Nephron progenitor cell (in vitro differentiated cells): ENCODE results near the gene PTPRD.
A peak's percentile ranks its signal among the peaks of the same experiment; 100 is the strongest.
"Not testable (repeated sequence)": the region's sequence is repeated elsewhere in the genome, so short reads cannot be mapped to it uniquely, and the experiment has no call there.

Experiments used
- DNase-seq: peaks from one replicate; pipeline ENCODE4 v3.0.0; 2021
- H3K27ac Mint-ChIP-seq: 2 replicates; pipeline ENCODE4 v1.8.0; 2021; ENCODE audit warnings: mild to moderate bottlenecking, moderate library complexity, mixed read lengths
- H3K27me3 Mint-ChIP-seq: 2 replicates; pipeline ENCODE4 v1.8.0; 2021; ENCODE audit warnings: mild to moderate bottlenecking, low read depth, mixed read lengths; ENCODE audit not compliant: poor library complexity
- H3K36me3 Mint-ChIP-seq: 2 replicates; pipeline ENCODE4 v1.8.0; 2021; ENCODE audit warnings: low read depth, mixed read lengths
- H3K4me1 Mint-ChIP-seq: 2 replicates; pipeline ENCODE4 v1.8.0; 2021; ENCODE audit warnings: mixed read lengths
- H3K4me3 Mint-ChIP-seq: 2 replicates; pipeline ENCODE4 v1.8.0; 2021; ENCODE audit warnings: mild to moderate bottlenecking, moderate library complexity, mixed read lengths
- H3K9me3 Mint-ChIP-seq: 2 replicates; pipeline ENCODE4 v1.8.0; 2021; ENCODE audit warnings: mild to moderate bottlenecking, moderate library complexity, mixed read lengths
- CTCF ChIP-seq: fragments of 200-600 bp; sonication (generic); IDR thresholded peaks from 2 replicates; pipeline ENCODE4 v1.5.0; 2021; ENCODE audit warnings: antibody characterized with exemption

PTPRD gene

GRCh38 chr9:9016597-9016996, 1596.2 kb downstream of the PTPRD start:
- no peak for DNase-seq
- H3K4me3 Mint-ChIP-seq, result no peak overlapping the region
- no peaks in the 10 kb centered on the region for H3K27me3 Mint-ChIP-seq
- no peak overlapping the region for H3K27ac Mint-ChIP-seq
- no peaks in the 10 kb centered on the region for H3K9me3 Mint-ChIP-seq
- TF ChIP-seq CTCF, result no peak
- peaks cover 5% of the 10 kb centered on the region for H3K4me1 Mint-ChIP-seq
- no peaks in the 10 kb centered on the region for H3K36me3 Mint-ChIP-seq

DNA sequence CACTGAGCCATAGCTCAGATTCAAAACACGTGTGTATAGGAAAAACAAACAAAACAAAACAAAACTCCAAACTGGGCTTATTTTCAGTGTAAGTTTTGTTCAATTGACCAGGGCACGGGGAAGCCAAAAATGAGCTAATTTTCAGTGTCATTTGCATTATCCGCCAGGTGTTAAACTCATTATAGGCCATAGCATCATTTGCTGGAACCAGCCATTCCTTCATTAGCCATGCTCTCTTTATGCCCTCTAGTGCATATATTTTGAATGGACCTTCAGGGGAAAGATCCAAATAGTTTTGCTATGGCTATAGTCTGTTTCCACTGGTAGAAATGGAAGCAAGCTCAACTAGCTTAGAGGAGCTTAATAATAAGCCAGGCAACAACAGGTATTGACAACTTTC, 1608.0 kb downstream of the PTPRD start:
- no peaks in the 10 kb centered on the region for H3K36me3 Mint-ChIP-seq

DNA sequence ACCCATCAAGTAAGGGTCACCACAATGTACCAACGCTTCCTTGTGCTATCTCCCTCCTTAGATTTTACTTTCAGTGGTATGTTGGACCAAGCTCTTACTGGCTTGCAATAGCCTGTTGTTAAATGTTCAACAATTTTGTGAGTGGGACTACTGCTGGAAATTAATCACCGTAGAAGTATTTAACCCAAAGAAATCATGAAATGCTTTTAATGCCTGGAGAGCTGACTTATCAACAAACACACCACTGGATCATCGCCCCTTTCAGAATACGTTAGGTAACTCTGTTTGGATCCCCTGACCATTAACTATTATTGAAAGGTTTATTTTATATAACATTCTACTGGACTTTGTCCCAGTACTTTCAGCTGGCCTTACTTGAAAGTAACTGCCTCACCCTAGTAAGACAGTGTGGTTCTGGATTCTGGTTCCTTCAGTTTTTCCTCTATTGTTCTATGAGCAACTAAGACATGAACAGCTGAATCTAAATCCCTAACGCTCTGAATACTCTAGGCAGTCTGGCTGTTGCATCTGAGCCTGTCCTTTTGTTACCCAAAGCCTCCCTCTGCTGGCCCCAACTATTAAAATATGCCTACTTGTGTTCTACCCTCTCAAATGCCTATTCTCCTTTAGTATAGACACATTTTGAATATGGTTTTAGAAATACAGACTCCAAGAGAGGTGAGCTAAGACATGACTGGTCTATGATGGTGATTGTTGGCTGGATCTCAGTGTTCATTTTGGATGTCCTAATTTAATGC, 1609.8 kb downstream of the PTPRD start:
- Mint-ChIP-seq H3K27me3 (no peaks in the 10 kb centered on the region), H3K27ac (no peak overlapping the region)

More for the DNA sequence above, 1608.0 kb downstream of the PTPRD start:
- no peaks in the 10 kb centered on the region for H3K27me3 Mint-ChIP-seq
- H3K9me3 Mint-ChIP-seq, result no peaks in the 10 kb centered on the region
- H3K27ac Mint-ChIP-seq, result no peak overlapping the region
- DNase-seq, result no peak
- H3K4me1 Mint-ChIP-seq, result peaks cover 6% of the 10 kb centered on the region
- no peak overlapping the region for H3K4me3 Mint-ChIP-seq
- TF ChIP-seq CTCF, result no peak

GRCh38 chr9:8980496-8981013, 1632.2 kb downstream of the PTPRD start:
- no peak overlapping the region for H3K27ac Mint-ChIP-seq

More for the DNA sequence above, 1609.8 kb downstream of the PTPRD start:
- DNase-seq, result no peak
- peaks cover 6% of the 10 kb centered on the region for H3K4me1 Mint-ChIP-seq
- TF ChIP-seq CTCF, result peak; percentile 12
- H3K9me3 Mint-ChIP-seq, result peaks cover 9% of the 10 kb centered on the region
- H3K4me3 Mint-ChIP-seq, result no peak overlapping the region
- no peaks in the 10 kb centered on the region for H3K36me3 Mint-ChIP-seq

GRCh38 chr9:8978334-8978733, 1634.5 kb downstream of the PTPRD start:
- Mint-ChIP-seq H3K36me3 (no peaks in the 10 kb centered on the region), H3K4me3 (no peak overlapping the region), H3K27me3 (peaks cover 5% of the 10 kb centered on the region), H3K4me1 (no peaks in the 10 kb centered on the region), H3K9me3 (no peaks in the 10 kb centered on the region), H3K27ac (no peak overlapping the region)
- no peak for DNase-seq
- no peak for TF ChIP-seq CTCF

More at GRCh38 chr9:8980496-8981013, 1632.2 kb downstream of the PTPRD start:
- Mint-ChIP-seq H3K9me3 (no peaks in the 10 kb centered on the region), H3K4me1 (no peaks in the 10 kb centered on the region), H3K27me3 (peaks cover 7% of the 10 kb centered on the region), H3K36me3 (no peaks in the 10 kb centered on the region), H3K4me3 (no peak overlapping the region)
- no peak for TF ChIP-seq CTCF
- no peak for DNase-seq

- H3K9me3 Mint-ChIP-seq, H3K27ac Mint-ChIP-seq, H3K4me3 Mint-ChIP-seq, H3K27me3 Mint-ChIP-seq, H3K36me3 Mint-ChIP-seq, H3K4me1 Mint-ChIP-seq, DNase-seq: not testable (repeated sequence)
Observed at GRCh38 chr9:8968350-8968749, 1644.5 kb downstream of the PTPRD start.
